SW 1271 (cell line): Measurements from ENCODE around the gene SPSB4.

Source experiments
- DNase-seq, 2 experiments: peaks; one replicate each; lab custom pipeline; 2025; lab: John Stamatoyannopoulos, UW

SPSB4 gene

GRCh38 chr3:141076036-141076773 is 25.1 kb downstream of the SPSB4 start:
- no peak for DNase-seq

- no peak for DNase-seq
Observed at GRCh38 chr3:141076797-141077571, 25.8 kb downstream of the SPSB4 start.

GRCh38 chr3:141077631-141078030 is 26.5 kb downstream of the SPSB4 start:
- no peak for DNase-seq

GRCh38 chr3:141078200-141078599 is 27.1 kb downstream of the SPSB4 start:
- DNase-seq, result no peak

- no peak for DNase-seq
Observed at GRCh38 chr3:141080431-141080830, 29.3 kb downstream of the SPSB4 start.

- no peak for DNase-seq
Observed at GRCh38 chr3:141081141-141081795, 30.1 kb downstream of the SPSB4 start.

GRCh38 chr3:141082064-141082463 is 30.9 kb downstream of the SPSB4 start:
- DNase-seq, result no peak

GRCh38 chr3:141083226-141083625 is 32.1 kb downstream of the SPSB4 start:
- DNase-seq, result no peak

- no peak for DNase-seq
Observed at GRCh38 chr3:141083836-141084649, 32.9 kb downstream of the SPSB4 start.

- DNase-seq, result no peak
Observed at GRCh38 chr3:141085343-141086070, 34.4 kb downstream of the SPSB4 start.

- no peak for DNase-seq
Observed at GRCh38 chr3:141086188-141086587, 35.0 kb downstream of the SPSB4 start.

- DNase-seq, result no peak
Observed at GRCh38 chr3:141087076-141087777, 36.1 kb downstream of the SPSB4 start.

- DNase-seq, result no peak
Observed at GRCh38 chr3:141087778-141088130, 36.6 kb downstream of the SPSB4 start.

- no peak for DNase-seq
Observed at GRCh38 chr3:141089339-141090152, 38.4 kb downstream of the SPSB4 start.

- DNase-seq, result no peak
Observed at GRCh38 chr3:141091426-141091825, 40.3 kb downstream of the SPSB4 start.

GRCh38 chr3:141092663-141093062 is 41.5 kb downstream of the SPSB4 start:
- no peak for DNase-seq

- no peak for DNase-seq
Observed at GRCh38 chr3:141093397-141093796, 42.2 kb downstream of the SPSB4 start.

- DNase-seq, result no peak
Observed at GRCh38 chr3:141093971-141094684, 43.0 kb downstream of the SPSB4 start.
